Stimulated activated CD4-positive, alpha-beta T cell treated with anti-CD3 and anti-CD28 coated beads, Interleukin-2, amount 100 ng/mL, for 24 hours (primary cell): ENCODE data around the gene LACTB.

Experiments used
- DNase-seq, 2 donors: peaks; one replicate each; pipeline ENCODE4 v3.0.0-alpha.2; 2020

Gene LACTB

DNA sequence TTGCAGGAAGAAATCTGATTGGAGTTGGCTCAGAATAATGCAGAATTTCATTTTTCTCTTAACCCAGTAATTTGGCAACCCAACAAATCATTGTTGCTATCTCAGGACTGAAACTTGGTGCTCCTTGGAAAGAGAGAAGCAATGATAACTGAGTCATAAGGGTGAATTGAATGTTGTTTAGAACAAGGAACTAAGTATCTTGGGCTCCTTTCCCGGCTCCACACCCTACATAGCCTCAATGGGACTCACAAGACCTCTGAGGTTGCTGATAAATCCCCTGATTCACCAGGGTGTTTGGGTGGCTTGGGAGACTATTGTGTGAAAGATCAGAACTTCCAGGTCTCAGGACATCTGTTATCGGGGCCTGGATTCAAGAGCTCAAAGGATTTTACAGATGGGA is 60.0 kb downstream of the LACTB start:
- no peak for DNase-seq

DNA sequence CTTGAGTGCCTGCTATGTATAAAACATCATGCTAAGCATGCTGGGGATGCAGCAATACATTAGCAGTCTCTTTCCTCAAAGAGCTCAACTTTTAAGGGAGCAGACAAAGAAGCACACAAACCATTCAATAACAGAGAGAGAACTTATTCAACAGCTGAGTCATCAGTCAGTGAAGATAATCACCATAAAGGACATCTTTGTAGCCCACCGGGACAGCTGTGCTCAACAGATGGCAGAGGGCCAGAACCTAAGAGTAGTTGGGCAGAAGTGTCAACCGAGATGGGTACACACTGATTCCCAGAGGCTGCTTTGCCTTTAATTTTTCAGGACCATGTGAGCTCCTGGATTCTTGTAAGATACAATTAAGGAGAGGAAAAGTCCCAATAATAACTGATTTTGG is 63.5 kb downstream of the LACTB start:
- DNase-seq = no peak

DNA sequence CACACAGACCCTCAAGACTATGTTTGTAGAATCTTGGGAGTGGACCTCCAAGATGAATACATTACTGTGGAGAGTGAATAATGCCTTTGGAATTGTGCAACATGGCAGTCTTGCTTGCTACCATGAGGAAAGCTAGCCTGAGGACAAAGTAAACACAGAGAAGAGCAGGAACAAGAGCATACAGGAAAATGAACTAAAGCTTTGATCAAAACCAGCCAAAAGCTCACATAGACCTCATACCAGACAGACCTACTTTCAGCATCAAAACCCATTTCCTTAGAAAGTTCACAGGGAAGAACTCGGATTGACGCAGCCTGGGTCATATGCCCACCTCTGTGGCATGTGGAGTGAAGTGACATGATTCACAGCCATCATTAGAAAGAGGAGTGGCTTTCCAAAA is 64.4 kb downstream of the LACTB start:
- DNase-seq = no peak

DNA sequence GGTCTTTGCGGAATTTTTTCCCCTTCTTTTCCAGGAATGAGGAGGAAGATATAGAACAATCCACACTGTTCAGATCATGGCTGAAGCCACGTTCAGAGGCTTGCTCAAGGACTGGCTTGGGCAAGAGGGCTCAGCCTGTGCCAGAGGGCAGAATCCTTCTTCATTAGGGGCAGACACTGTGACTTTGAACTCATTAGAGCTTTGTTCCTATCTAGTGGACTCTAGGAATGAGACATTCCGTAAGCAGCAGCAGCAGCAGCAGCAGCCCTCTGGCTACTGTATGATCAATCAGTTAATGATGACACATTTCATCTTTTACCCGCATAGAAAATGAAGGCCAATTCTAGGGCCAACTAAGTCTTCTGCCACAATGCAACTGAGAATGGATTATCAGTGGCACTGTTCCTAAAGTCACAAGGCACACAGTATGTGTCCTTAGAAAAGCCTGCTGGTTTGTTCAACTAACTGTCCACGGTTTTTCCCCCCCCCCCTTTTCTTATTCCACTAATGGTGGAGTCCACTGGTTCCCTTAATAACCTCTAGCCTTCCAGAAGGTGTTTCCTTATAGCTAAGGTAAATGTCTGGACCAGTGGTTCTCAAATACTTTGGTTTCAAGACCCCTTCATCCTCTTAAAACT is 66.0 kb downstream of the LACTB start:
- DNase-seq = no peak

DNA sequence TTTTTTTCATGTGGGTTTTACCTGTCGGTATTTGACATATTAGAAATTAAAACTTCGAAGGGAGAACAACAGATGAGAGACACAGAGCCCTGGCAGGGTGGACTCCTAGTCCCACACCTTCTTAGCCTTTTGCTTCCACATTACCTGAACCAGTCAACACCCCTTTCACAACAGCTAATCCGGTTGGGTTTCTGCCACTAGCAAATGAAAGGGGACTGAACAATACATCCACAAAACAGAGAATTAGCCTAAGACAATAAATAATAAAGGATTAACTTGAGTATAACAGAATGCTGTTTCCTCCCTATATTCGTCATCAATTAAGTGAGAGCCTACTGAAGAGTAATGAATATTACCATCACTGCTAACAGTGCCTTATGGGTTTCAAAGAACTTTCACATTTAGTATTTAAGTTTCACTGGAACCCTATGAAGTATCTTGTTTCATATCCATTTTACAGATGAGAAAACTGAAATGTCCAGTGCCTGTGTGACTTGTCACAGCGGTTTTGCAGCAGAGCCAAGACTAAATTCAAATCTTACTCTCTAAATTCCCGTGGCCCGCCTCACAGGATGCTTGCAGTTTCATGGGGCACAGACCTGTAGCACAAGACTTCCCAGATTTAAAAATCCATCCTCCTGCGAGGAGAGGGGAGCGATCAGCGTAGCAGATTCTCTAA is 66.7 kb downstream of the LACTB start:
- DNase-seq = peak; percentile 37 to 53

DNA sequence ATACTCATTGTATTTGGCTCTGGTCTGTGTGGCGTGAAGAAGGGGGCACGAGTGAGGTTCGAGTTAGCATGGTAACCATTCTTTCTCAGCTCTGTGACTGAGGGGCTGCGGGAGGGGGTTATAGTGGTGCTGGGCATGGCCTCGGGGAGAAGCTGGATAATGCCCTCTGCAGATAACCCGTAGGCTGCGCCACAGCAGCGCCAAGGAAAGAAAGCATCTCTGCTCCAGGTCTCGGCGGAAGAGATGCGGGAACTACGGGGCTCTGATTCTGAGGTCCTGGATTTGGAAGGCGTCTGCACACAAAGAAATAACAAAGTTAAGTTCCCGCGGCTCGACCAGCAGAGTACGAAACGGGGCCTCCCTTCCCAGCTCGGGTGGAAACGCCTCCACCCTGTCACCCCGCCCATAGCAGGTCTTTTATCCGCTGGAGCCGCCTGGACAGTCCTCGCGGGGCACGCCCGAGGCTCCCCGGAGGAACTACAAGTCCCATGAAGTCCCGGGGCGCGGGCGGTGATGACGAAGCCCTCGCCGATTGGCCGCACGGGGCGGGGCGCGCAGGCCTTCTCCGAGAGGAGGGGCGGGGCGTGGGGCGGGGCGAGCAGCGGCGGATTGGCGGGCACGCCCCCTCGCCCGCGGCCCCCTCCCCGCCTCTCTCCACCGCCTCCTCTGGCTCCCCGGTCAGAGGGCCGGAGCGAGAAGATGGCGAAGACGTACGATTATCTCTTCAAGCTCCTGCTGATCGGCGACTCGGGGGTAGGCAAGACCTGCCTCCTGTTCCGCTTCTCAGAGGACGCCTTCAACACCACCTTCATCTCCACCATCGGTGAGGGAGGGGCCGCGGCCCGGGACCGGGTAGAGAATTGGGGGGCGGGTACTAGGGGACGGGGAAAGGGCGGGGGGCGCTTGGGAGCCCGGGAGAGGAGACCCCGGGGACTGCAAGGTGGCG is 67.5 kb downstream of the LACTB start, which contains the start of gene RAB8B:
TSS of gene RAB8B (plus strand) at position 681 of the 946 bp plus-strand sequence. CDS start at position 700, 19 bp downstream.
- peak; percentile 99 to 100 for DNase-seq

DNA sequence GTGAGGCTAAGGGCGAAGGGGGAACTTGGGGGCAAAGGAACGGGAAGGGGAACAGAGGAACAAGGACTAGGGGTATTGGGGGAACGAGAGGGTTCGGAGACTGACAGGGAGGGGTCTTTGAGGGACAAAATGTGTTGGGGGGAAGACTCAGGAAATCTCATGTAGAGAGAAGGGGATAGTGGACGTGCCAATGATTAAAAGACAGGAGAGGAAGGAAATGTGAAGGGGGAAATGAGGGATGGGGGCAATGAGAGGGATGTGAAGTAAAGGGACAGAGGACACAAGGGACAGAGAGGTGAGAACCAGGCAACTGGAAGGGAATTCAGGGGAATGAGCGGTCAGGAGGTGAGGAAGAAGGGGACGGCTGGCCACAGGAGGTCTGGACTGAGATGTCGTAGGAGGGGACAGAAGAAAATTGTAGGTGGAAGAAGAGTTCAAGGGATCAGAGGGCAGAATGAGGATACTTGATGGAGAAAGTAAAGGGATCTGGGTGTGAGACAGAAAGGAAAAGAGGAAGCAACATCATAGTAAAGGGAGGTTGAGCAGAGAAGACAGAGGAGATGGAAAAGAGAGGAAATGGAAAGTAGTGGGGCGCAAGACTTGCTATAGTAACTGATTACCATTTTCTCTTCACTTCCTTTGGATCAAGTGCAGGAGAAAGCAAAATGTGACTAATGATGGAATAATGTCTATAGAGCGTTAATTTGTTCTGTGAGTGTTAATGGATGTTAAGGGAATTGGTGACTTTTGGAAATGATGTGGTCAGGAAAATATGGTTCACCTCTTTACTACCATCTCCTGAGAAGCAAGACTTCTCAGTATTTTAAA is 68.5 kb downstream of the LACTB start:
- no peak for DNase-seq

DNA sequence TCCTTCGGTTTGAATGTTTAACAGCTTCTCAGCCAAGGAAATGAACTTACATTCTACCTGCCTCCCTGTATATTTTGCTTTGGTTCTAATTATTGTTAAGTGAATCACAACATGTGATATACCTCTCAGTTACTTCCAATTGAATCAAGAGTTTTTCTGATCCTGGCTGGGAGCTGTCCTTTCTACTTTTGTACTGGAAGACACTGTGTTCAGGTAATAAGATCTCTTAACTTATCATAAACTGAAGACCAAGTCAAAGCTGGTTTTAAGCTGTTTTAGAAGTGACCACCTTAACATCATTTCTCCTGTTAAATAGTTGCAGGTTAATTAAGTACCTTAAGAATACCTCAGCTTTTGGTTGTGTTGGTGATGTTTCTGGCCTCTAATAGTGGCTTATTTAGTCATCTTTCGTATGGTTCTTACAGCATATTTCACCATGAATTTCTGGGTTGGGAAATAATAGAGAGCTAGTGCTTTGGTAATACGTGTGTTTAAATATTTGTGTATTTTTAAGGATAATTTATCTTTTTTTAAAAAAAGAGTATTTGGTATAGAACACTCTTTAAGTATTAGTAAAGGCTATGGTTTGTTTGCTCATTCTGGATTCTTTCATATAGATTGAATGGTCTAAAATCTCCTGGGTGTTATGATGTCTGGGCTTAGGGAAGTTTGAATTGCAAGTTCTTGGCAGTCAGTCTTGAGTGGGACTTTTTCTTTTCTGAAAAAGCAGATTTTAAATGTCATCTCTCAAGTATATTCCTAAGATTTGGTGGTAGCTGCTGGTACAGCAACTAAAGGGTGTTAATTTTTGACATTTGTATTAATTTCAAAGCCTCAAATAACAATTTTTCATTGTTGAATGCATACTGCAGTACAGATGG is 69.3 kb downstream of the LACTB start:
- no peak for DNase-seq
